D721Med (cell line): Measurements from ENCODE around the gene PCDHB6.
A peak's percentile ranks its signal among the peaks of the same experiment; 100 is the strongest.
"Not testable (repeated sequence)": the region's sequence is repeated elsewhere in the genome, so short reads cannot be mapped to it uniquely, and the experiment has no call there.

ENCODE experiments used
- DNase-seq: peaks from one replicate; pipeline ENCODE4 v3.0.0; 2011; ENCODE audit warnings: low spot score; ENCODE audit not compliant: insufficient read length
- FAIRE-seq: peaks from 2 replicates; lab custom pipeline; 2011; peaks lifted over from hg19 to GRCh38; lab: Jason Lieb, UNC
- CTCF ChIP-seq: IDR thresholded peaks from 2 replicates; pipeline ENCODE4 v1.5.1; 2012; ENCODE audit warnings: mild to moderate bottlenecking, control low read depth; ENCODE audit not compliant: insufficient read depth; ENCODE audit errors: missing control alignments

The PCDHB6 gene

GRCh38 chr5:141199359-141200235 is 49.7 kb downstream of the PCDHB6 start, which contains the start of gene PCDHB11:
Gene PCDHB11 (plus strand): TSS chr5:141199627. CDS start chr5:141199775, 148 bp downstream.
- peak; percentile 95 for FAIRE-seq

GRCh38 chr5:141201126-141201525 is 51.3 kb downstream of the PCDHB6 start:
- not testable (repeated sequence) for FAIRE-seq, DNase-seq

More at GRCh38 chr5:141199359-141200235, 49.7 kb downstream of the PCDHB6 start, which contains the start of gene PCDHB11:
- peak; percentile 21 for TF ChIP-seq CTCF
- DNase-seq: no peak

- FAIRE-seq: not testable (repeated sequence)
These were observed 51.8 kb downstream of the PCDHB6 start for GRCh38 chr5:141201646-141202045.

More at GRCh38 chr5:141201646-141202045, 51.8 kb downstream of the PCDHB6 start:
- DNase-seq: not testable (repeated sequence)
